GM10248 (cell line): ENCODE results near the gene ACTN4.

Experiments
- CTCF ChIA-PET: fragments of 300-600 bp; sonication (Branson Sonifier 250); formaldehyde crosslinking; extraction: SDS; loops from one replicate; lab custom pipeline; 2021; ENCODE audit warnings: antibody characterized with exemption; lab: Yijun Ruan, JAX
- POLR2A ChIA-PET: fragments of 350-650 bp; sonication (Branson Sonifier 250); formaldehyde crosslinking; extraction: SDS; loops from one replicate; lab custom pipeline; 2020; ENCODE audit warnings: antibody characterized with exemption; lab: Yijun Ruan, JAX
- DNase-seq: peaks from one replicate; pipeline ENCODE4 v3.0.0; 2012; ENCODE audit errors: extremely low spot score
- CTCF ChIP-seq: IDR thresholded peaks from 2 replicates; pipeline ENCODE4 v1.5.1; 2012; ENCODE audit warnings: mild to moderate bottlenecking, low read depth; ENCODE audit errors: extremely low read depth, missing control alignments, control extremely low read depth

The ACTN4 gene

GRCh38 chr19:38658462-38659306 lies 11.2 kb downstream of the ACTN4 start:
- ChIA-PET CTCF (interaction anchor here (1.1 to 6.2 kb wide), 3 partner anchors 11 to 111 kb away, joined by 4 to 30 read pairs (median 4); no protein-coding TSS in a partner anchor), POLR2A (no interaction called here)
- no peak for TF ChIP-seq CTCF
- DNase-seq: no peak

- CTCF ChIA-PET: interaction anchor here (1.2 to 6.2 kb wide), 2 partner anchors 14 to 24 kb away, joined by 3 to 30 read pairs; no protein-coding TSS in a partner anchor
- TF ChIP-seq CTCF: no peak
- DNase-seq: no peak
- POLR2A ChIA-PET: no interaction called here
These were observed 13.3 kb downstream of the ACTN4 start for GRCh38 chr19:38660724-38661123.

- no peak for DNase-seq
- TF ChIP-seq CTCF: no peak
- ChIA-PET POLR2A (no interaction called here), CTCF (interaction anchor here (1.2 to 6.2 kb wide), 2 partner anchors 14 to 25 kb away, joined by 3 to 30 read pairs; no protein-coding TSS in a partner anchor)
These were observed 13.7 kb downstream of the ACTN4 start for GRCh38 chr19:38661136-38661535.

- CTCF ChIA-PET: interaction anchor here (0.8 to 6.2 kb wide), 4 partner anchors 24 to 269 kb away, joined by 3 to 30 read pairs (median 4); partner anchors contain the start of genes MRPS12 and SARS2
- no peak for DNase-seq
- POLR2A ChIA-PET: no interaction called here
- TF ChIP-seq CTCF: no peak
These were observed 14.5 kb downstream of the ACTN4 start for GRCh38 chr19:38661996-38662395.

- ChIA-PET CTCF (interaction anchor here (0.8 to 1.4 kb wide), 3 partner anchors 24 to 268 kb away, joined by 3 to 4 read pairs (median 3); partner anchors contain the start of genes MRPS12 and SARS2), POLR2A (no interaction called here)
- DNase-seq: no peak
- no peak for TF ChIP-seq CTCF
These were observed 15.2 kb downstream of the ACTN4 start for GRCh38 chr19:38662537-38663155.

- no peak for TF ChIP-seq CTCF
- ChIA-PET POLR2A (interaction anchor here (1.0 kb wide), 1 partner anchor 10 kb away, joined by 3 read pairs; no protein-coding TSS in a partner anchor), CTCF (interaction anchor here (1.0 to 1.4 kb wide), 2 partner anchors 23 to 28 kb away, joined by 3 to 4 read pairs; no protein-coding TSS in a partner anchor)
- no peak for DNase-seq
These were observed 15.8 kb downstream of the ACTN4 start for GRCh38 chr19:38663156-38663651.
